ENCODE data around the gene PHRF1.

PHRF1 gene

DNA sequence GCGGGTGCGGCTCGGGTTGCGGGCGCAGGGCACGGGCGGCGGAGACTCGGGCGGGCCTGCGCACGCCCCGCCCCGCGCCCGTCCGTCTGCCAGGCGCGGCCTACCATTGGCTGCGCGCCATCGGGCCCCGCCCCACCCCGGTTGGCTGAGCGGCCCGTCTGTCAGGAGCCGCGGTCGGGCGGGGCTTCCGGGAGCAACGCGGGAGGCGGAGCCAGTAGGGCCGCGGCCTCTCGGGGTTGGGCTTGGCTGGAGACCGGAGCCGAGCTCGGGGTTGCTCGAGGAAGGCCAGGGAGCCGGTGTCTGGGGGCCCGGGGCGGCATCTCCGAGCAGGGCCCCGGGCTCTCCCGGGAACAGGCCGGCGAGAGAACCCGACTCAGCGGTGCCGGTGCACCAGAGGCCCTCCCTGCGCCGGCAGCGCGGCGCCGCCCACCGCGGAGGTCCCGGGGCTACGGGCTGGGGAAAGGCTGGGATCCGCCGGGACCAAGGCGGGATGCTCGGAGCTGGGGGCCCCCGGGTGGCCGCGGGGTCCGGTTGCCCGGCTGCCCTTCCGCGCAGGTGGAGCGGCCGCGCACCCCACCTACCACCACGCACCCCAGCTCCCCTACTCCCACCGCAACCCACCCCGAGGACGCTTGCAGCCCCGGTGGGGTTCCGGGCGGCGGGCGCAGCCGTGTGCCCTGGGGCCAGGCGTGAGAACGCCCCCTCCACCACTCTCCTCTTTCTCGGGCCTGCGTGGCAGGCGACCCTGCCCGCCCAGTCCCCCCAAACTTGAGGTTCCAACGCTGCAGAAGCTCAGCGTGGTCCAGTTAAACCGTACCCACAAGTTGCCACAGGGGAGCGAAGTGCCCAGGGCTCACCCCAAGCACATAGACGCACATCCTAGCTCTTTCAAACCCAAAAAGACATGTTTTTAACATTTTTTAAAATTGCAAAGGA is 40.5 kb upstream of the PHRF1 start, which contains the start of gene HRAS:
Gene HRAS (minus strand): TSS at position 58 of the 936 bp plus-strand sequence.
- peak within 1 kb of the TSS; percentile 76 for H3K4me3 ChIP-seq (ENCODE audit: low read length)
- DNase-seq (ENCODE audit: low read depth): peak; percentile 96
- TF ChIP-seq, protein P1, sequence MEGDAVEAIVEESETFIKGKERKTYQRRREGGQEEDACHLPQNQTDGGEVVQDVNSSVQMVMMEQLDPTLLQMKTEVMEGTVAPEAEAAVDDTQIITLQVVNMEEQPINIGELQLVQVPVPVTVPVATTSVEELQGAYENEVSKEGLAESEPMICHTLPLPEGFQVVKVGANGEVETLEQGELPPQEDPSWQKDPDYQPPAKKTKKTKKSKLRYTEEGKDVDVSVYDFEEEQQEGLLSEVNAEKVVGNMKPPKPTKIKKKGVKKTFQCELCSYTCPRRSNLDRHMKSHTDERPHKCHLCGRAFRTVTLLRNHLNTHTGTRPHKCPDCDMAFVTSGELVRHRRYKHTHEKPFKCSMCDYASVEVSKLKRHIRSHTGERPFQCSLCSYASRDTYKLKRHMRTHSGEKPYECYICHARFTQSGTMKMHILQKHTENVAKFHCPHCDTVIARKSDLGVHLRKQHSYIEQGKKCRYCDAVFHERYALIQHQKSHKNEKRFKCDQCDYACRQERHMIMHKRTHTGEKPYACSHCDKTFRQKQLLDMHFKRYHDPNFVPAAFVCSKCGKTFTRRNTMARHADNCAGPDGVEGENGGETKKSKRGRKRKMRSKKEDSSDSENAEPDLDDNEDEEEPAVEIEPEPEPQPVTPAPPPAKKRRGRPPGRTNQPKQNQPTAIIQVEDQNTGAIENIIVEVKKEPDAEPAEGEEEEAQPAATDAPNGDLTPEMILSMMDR (IDR thresholded peaks at IDR 0.05; ENCODE audit: insufficient read depth, low read depth, low read length, missing control alignments): no peak

DNA sequence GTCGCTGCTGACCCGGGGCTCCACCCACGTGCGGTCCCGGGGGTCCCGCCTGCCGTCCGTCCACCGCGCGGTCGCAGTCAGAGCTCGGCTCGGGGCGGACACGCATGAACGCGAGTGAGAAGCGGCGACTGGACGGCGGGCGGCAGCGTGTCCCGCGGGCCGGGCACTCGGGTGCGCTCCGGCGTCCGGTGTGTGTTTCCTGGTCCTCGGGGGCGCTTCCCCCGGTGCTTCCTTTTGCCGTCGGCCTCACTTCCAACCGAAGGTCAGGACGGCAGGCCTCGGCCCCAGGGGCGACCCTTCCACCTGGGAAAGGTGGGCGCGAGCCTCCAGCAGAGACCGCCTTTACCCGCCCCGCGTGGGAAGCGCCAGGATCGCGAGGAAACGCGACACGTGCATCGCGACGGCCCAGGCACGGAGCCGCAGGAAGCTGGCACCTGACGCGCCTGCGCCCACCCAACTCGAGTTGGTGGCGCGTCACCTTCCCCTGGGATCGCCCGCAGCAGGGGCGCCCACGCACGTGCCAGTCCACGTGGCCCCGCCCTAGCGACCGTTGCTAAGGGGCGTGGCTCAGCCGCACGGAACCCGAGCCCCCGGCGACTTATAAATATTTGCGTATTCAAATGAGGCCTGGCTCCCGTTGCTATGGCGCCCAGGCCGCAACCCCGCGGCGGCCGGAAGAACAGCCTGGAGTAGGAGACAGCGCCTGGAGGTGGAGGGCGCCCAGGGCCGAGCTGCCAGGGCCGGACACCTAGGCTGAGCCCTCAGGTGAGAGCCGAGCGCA is 39.2 kb upstream of the PHRF1 start, which contains the start of gene LRRC56:
Gene LRRC56 (plus strand): TSS at position 687 of the 781 bp plus-strand sequence. CDS start 3,158 bp downstream, outside the sequence.
- TF ChIP-seq, protein P1 (IDR thresholded peaks at IDR 0.05; ENCODE audit: insufficient read depth, low read depth, low read length, missing control alignments): no peak
- peak within 1 kb of the TSS; percentile 34 for H3K4me3 ChIP-seq (ENCODE audit: low read length)
- DNase-seq (ENCODE audit: low read depth): peak; percentile 81

DNA sequence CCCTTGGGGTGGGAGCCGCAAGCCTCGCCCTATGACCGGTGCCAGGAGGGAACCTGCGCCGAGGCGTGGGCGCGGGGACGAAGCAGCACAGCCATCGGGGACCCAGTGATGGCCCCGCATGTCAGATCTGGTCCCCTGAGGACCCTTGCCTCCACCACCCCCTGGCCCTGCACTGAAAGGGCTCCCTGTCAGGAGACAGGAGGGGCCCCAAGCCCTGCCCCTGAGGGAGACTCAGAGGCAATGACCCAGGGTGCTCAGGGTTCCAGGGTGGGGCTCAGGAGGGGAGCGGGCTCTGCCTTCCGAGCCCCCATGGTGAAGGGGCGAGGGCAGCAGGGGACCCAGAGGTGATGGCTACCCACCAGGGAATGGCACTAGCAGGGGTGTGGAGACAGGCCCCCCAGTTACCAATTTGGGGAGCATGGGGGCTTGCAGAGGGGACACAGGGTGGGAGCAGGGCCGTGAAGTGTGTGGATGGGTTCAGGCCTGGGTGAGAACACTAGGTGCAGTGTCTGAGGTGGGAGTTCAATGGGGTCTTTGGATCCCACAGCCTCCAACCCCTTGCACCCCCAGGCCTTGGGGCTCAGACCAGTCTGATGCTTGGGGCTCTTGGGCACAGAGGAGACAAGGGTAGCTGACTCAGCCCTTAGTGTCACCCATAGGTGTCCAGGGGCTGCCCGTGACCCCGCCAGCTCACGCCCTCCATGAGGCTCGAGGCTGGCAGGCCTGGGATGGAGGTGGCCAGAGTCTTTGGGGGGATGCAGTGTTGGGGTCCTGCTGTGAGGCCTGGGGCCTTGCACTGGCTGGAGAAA is 38.4 kb upstream of the PHRF1 start:
- DNase-seq (ENCODE audit: low read depth): no peak
- TF ChIP-seq, protein P1 (IDR thresholded peaks at IDR 0.05; ENCODE audit: insufficient read depth, low read depth, low read length, missing control alignments): no peak
- H3K4me3 ChIP-seq (ENCODE audit: low read length): peak overlapping the region; percentile 16

DNA sequence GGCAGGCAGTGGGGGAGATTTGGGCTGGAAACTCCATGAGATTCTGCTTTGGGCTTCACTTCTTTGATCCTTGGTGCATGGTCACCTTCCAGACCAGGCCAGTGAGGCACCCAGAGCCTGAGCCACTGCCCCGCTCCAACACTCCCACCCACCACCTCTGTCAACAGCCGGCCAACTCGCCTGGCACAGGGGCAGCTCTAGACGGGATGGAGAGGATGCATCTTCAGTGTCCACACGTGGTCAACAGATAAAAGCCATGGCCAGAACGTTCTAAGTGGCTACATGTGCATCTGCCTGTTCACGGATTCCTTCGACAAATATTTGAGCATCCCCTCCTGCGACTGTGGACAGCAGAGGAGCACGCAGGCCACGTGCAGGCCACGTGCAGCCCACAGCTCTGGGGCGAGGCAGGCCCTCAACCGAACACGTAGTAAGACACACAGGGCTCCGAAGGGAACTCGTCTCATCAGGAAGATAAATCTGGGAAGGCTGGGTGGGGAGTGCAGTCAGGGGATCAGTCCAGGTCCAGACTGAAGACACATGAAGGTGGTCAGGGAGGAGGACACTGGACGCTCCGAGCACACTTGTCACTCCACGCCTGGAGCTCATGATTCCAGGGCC is 37.7 kb upstream of the PHRF1 start:
- H3K4me3 ChIP-seq (ENCODE audit: low read length): no peak overlapping the region
- TF ChIP-seq, protein P1 (IDR thresholded peaks at IDR 0.05; ENCODE audit: insufficient read depth, low read depth, low read length, missing control alignments): no peak
- DNase-seq (ENCODE audit: low read depth): no peak

DNA sequence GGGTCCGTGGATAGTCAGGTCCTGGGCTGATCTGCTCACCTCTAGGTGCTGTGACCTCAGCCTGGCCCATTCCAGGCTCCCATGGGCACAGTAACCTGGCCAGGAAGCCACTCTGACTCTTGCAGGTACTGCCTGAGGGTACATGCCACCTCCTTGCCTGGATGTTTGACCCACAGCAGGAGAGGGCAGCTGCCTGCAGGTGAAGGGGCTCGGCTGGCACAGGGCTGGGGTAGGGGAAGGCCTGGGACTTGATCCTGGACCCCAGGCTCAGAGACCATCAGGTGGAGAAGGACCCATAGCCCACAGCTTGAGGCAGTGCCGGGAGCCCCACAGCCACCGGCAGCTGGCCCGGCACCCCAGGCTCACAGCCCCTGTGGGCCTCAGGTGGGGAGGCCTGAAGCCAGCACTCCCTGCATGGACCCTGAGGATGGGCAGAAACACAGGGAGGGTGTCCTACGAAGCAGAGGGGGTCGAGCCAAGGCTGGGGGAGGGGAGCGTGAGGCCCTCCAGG is 36.2 kb upstream of the PHRF1 start:
- TF ChIP-seq, protein P1 (IDR thresholded peaks at IDR 0.05; ENCODE audit: insufficient read depth, low read depth, low read length, missing control alignments): no peak
- no peak for DNase-seq (ENCODE audit: low read depth)
- no peak overlapping the region for H3K4me3 ChIP-seq (ENCODE audit: low read length)

Data from epithelial cell of esophagus (primary cell).